Measurements from ENCODE around the gene HAUS3.
A peak's percentile ranks its signal among the peaks of the same experiment; 100 is the strongest.

DNA sequence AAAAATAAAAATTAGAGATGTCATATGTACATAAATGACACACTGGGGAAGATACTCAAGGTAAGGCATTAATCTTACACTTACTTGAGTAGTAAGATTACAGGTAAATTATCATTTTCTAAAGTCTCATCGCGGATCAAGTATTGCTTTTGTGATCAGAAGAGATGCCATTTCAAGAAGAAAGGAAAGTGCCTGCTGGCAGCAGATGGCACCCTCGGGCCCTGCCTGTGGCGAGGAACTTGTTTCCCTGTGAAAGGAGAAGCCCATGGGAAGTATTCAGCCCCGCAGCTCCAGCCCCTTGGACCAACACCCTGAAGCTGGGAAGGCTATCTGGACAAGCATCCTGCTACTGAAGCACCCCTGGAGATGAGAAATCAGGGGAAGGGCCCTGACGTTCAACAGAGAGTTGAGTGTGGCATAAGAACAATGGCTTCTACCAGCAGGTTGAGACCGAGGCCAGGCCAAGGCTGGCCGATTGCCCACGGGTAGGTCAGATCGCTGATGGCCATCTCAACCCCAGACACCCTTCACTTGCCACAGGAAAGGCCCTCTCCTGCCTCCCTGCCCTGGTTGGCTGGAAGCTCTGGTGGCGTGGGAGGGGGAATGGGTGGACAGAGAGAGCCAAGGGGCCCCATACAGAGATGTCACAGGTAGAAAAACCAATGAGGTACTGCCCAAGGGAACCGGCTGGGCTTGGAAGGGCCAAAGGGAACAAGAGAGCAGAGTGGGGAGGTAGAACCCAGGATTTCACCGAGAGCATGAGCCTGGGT, 38.8 kb upstream of the HAUS3 start:
- TF ChIP-seq, protein P1, sequence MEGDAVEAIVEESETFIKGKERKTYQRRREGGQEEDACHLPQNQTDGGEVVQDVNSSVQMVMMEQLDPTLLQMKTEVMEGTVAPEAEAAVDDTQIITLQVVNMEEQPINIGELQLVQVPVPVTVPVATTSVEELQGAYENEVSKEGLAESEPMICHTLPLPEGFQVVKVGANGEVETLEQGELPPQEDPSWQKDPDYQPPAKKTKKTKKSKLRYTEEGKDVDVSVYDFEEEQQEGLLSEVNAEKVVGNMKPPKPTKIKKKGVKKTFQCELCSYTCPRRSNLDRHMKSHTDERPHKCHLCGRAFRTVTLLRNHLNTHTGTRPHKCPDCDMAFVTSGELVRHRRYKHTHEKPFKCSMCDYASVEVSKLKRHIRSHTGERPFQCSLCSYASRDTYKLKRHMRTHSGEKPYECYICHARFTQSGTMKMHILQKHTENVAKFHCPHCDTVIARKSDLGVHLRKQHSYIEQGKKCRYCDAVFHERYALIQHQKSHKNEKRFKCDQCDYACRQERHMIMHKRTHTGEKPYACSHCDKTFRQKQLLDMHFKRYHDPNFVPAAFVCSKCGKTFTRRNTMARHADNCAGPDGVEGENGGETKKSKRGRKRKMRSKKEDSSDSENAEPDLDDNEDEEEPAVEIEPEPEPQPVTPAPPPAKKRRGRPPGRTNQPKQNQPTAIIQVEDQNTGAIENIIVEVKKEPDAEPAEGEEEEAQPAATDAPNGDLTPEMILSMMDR (conservative IDR thresholded peaks at IDR 0.05; ENCODE audit: low read length), result peak; percentile 32; the same call in 1 of the 2 replicates
- no peak for TF ChIP-seq EZH2phosphoT487 (IDR thresholded peaks at IDR 0.05; ENCODE audit: borderline replicate concordance, low read depth, low read length)

All from OCI-LY7 (cell line).